Muscle layer of duodenum (tissue), 2 donors: ENCODE measurements around the gene CNTN6.

Experiments
- H3K27ac ChIP-seq: one replicate; pipeline ENCODE4 v1.7.0; 2013; ENCODE audit warnings: mild to moderate bottlenecking, low read length
- H3K27me3 ChIP-seq: one replicate; pipeline ENCODE4 v1.7.0; 2013; ENCODE audit warnings: low read depth, mild to moderate bottlenecking, control low read depth, low read length
- H3K36me3 ChIP-seq, 2 donors: one replicate each; pipeline ENCODE4 v1.7.0; 2013; ENCODE audit warnings: low read length in 2 of 2, control low read depth in 1 of 2, mild to moderate bottlenecking in 1 of 2; ENCODE audit not compliant: insufficient read depth in 2 of 2, control insufficient read depth in 1 of 2
- H3K4me1 ChIP-seq, 2 donors: one replicate each; pipeline ENCODE4 v1.7.0; 2013; ENCODE audit warnings: low read length in 2 of 2, mild to moderate bottlenecking in 2 of 2, control low read depth in 1 of 2, moderate library complexity in 1 of 2; ENCODE audit not compliant: insufficient read depth in 2 of 2, control insufficient read depth in 1 of 2
- H3K4me3 ChIP-seq, 2 donors: one replicate each; pipeline ENCODE4 v1.7.0; 2013; ENCODE audit warnings: low read length in 2 of 2, low read depth in 1 of 2, mild to moderate bottlenecking in 1 of 2
- H3K9me3 ChIP-seq, 2 donors: one replicate each; pipeline ENCODE4 v1.7.0; 2013; ENCODE audit warnings: low read length in 2 of 2, control low read depth in 1 of 2, mild to moderate bottlenecking in 1 of 2; ENCODE audit not compliant: control insufficient read depth in 1 of 2
- donor health status: healthy.

Gene CNTN6

GRCh38 chr3:1421577-1421976, 328.8 kb downstream of the CNTN6 start:
- H3K4me1 ChIP-seq = no peaks in the 10 kb centered on the region

GRCh38 chr3:1423566-1424089, 330.8 kb downstream of the CNTN6 start:
- Histone ChIP-seq H3K4me3 (no peak overlapping the region), H3K27me3 (no peaks in the 10 kb centered on the region), H3K27ac (no peak overlapping the region), H3K36me3 (no peaks in the 10 kb centered on the region), H3K9me3 (no peaks in the 10 kb centered on the region), H3K4me1 (no peaks in the 10 kb centered on the region)

More at GRCh38 chr3:1421577-1421976, 328.8 kb downstream of the CNTN6 start:
- no peaks in the 10 kb centered on the region for H3K9me3 ChIP-seq
- no peaks in the 10 kb centered on the region for H3K27me3 ChIP-seq
- no peaks in the 10 kb centered on the region for H3K36me3 ChIP-seq
- H3K27ac ChIP-seq = no peak overlapping the region
- no peak overlapping the region for H3K4me3 ChIP-seq

DNA sequence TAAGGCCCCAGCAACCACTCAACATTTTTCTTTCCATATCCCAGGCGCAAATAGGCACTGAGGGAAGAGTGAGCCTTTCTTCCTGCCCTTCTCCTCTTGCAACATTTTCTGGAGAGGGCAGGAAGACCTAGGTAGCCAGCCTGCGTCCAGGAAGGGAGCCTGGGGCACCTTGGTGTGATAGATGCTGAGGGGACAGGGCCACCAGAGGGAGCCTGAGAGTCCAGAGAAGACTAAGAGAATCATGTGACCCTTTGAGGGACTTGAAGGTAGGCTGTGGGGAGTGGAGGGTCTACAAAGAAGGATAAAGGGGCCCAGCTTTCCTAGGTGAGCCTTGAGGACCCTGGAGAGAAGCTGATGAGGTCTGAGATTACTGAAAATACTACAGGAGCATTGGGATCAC, 346.6 kb downstream of the CNTN6 start:
- Histone ChIP-seq H3K9me3 (no peaks in the 10 kb centered on the region), H3K27me3 (no peaks in the 10 kb centered on the region), H3K4me3 (no peak overlapping the region), H3K4me1 (no peaks in the 10 kb centered on the region), H3K36me3 (no peaks in the 10 kb centered on the region), H3K27ac (no peak overlapping the region)

DNA sequence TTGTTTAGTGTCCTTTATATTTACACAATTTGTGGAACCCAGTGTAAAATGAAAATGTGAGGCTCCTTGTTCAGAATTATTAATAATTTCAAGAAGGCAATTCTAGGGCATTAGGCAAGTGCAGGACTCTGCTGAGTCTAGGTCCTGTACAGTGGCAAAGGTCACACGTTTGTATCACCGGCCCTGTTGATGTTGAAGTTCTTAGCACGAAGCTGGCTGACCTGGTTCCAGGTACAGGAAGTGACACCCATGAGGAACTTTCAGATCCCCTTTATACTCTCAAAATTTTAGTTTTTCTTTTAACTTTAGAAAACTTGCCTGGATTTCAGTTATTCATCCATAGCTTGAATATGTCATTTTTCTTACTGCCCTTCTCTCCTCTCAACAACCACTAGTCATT, 349.4 kb downstream of the CNTN6 start:
- Histone ChIP-seq H3K27me3 (no peaks in the 10 kb centered on the region), H3K36me3 (no peaks in the 10 kb centered on the region), H3K4me1 (no peaks in the 10 kb centered on the region), H3K27ac (no peak overlapping the region), H3K4me3 (no peak overlapping the region), H3K9me3 (no peaks in the 10 kb centered on the region)

- H3K9me3 ChIP-seq = no peaks in the 10 kb centered on the region
- no peaks in the 10 kb centered on the region for H3K36me3 ChIP-seq
- H3K4me3 ChIP-seq = no peak overlapping the region
- no peak overlapping the region for H3K27ac ChIP-seq
- H3K27me3 ChIP-seq = no peaks in the 10 kb centered on the region
- no peaks in the 10 kb centered on the region for H3K4me1 ChIP-seq
These were observed 351.4 kb downstream of the CNTN6 start for GRCh38 chr3:1444195-1444594.

- H3K4me3 ChIP-seq = no peak overlapping the region
- no peaks in the 10 kb centered on the region for H3K36me3 ChIP-seq
- H3K9me3 ChIP-seq = no peaks in the 10 kb centered on the region
- H3K4me1 ChIP-seq = no peaks in the 10 kb centered on the region
- no peaks in the 10 kb centered on the region for H3K27me3 ChIP-seq
- H3K27ac ChIP-seq = no peak overlapping the region
These were observed 353.7 kb downstream of the CNTN6 start for GRCh38 chr3:1446531-1446930.

GRCh38 chr3:1447452-1447851, 354.6 kb downstream of the CNTN6 start:
- Histone ChIP-seq H3K9me3 (no peaks in the 10 kb centered on the region), H3K27ac (no peak overlapping the region), H3K27me3 (no peaks in the 10 kb centered on the region), H3K4me3 (no peak overlapping the region), H3K36me3 (no peaks in the 10 kb centered on the region), H3K4me1 (no peaks in the 10 kb centered on the region)

DNA sequence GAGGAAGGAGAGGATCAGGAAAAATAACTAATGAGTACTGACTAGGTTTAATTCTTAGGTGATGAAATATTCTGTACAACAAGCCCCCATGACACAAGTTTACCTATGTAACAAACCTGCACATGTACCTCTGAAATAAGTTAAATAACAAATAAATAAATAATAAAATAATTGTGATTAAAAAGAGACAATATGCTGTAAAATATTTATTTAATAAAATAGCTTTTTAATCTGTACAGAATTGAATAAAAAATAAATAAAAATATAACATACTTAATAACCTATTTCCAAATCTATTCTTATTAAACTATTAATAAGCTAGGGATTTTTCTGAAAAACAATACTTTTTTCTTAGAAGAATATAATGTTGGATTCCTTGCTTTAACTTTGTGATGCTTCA, 355.6 kb downstream of the CNTN6 start:
- H3K9me3 ChIP-seq = no peaks in the 10 kb centered on the region
- no peaks in the 10 kb centered on the region for H3K4me1 ChIP-seq
- H3K27ac ChIP-seq = no peak overlapping the region
- H3K36me3 ChIP-seq = no peaks in the 10 kb centered on the region
- H3K4me3 ChIP-seq = no peak overlapping the region
- no peaks in the 10 kb centered on the region for H3K27me3 ChIP-seq
